HAP-1 (cell line): ENCODE data around the gene EIF3K.

ENCODE experiments used
- DNase-seq, 2 experiments: peaks; one replicate each; pipeline ENCODE4 v3.0.0-alpha.2; 2016 to 2020; ENCODE audit warnings: low spot score in 2 of 2
- H3K27me3 ChIP-seq: fragments of 250-450 bp; sonication (Bioruptor Pico); 2 replicates; pipeline ENCODE4 v1.5.1; 2020; ENCODE audit warnings: low read depth, mild to moderate bottlenecking, moderate library complexity
- H3K36me3 ChIP-seq: fragments of 250-450 bp; sonication (Bioruptor Pico); replicated peaks from 2 replicates; pipeline ENCODE4 v1.5.1; 2020; ENCODE audit warnings: mild to moderate bottlenecking
- H3K4me1 ChIP-seq: fragments of 250-450 bp; sonication (Bioruptor Pico); 2 replicates; pipeline ENCODE4 v1.5.1; 2020; ENCODE audit warnings: mild to moderate bottlenecking
- H3K4me3 ChIP-seq: fragments of 250-450 bp; sonication (Bioruptor Pico); 2 replicates; pipeline ENCODE4 v1.5.1; 2020; ENCODE audit warnings: mild to moderate bottlenecking, moderate library complexity
- H3K9me3 ChIP-seq: fragments of 250-450 bp; sonication (Bioruptor Pico); 2 replicates; pipeline ENCODE4 v1.5.1; 2020; ENCODE audit warnings: mild to moderate bottlenecking, moderate library complexity
- in situ Hi-C: fragments of 300-500 bp; cut with MboI; formaldehyde crosslinking; loops from 3 replicates; pipeline ENCODE4 v1.14.3; 2020; ENCODE audit warnings: low sequenced_read_pairs, inconsistent platforms, mixed read lengths

Gene EIF3K

DNA sequence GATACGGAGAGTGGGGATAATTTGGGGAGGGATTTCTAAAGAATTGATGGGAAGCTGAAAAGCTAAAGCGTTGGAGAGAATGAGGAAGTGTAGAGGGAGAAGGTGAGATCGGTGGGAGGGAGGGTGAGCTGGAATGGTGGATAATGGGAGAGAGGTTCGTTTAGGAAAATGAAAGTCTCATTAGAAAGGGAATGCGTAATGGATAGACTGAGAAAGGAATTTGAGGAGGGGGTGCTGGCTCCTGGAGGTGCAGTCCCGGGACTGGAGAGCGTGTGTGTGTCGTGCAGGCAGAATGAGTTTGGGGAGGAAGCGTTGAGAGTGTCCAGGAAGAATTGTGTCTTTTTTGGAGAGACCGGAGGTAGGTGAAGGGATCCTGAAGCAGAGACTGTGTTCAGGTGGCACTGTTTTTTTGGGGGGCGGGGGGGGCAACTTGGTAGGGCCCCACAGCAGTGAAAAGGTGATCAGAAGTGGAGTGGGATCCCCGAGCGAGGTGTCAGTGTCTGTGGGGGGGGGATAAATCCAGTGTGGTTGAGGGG lies 29.8 kb downstream of the EIF3K start:
- H3K4me3 ChIP-seq, result peak overlapping the region; percentile 95
- no peaks in the 10 kb centered on the region for H3K9me3 ChIP-seq
- no peaks in the 10 kb centered on the region for H3K27me3 ChIP-seq
- DNase-seq, result no peak
- in situ Hi-C loops, result loop anchor here (25.0 kb wide), 1 partner anchor 412 kb away; no protein-coding TSS in a partner anchor
- peaks cover 1% of the 10 kb centered on the region for H3K36me3 ChIP-seq
- peaks cover 39% of the 10 kb centered on the region for H3K4me1 ChIP-seq

DNA sequence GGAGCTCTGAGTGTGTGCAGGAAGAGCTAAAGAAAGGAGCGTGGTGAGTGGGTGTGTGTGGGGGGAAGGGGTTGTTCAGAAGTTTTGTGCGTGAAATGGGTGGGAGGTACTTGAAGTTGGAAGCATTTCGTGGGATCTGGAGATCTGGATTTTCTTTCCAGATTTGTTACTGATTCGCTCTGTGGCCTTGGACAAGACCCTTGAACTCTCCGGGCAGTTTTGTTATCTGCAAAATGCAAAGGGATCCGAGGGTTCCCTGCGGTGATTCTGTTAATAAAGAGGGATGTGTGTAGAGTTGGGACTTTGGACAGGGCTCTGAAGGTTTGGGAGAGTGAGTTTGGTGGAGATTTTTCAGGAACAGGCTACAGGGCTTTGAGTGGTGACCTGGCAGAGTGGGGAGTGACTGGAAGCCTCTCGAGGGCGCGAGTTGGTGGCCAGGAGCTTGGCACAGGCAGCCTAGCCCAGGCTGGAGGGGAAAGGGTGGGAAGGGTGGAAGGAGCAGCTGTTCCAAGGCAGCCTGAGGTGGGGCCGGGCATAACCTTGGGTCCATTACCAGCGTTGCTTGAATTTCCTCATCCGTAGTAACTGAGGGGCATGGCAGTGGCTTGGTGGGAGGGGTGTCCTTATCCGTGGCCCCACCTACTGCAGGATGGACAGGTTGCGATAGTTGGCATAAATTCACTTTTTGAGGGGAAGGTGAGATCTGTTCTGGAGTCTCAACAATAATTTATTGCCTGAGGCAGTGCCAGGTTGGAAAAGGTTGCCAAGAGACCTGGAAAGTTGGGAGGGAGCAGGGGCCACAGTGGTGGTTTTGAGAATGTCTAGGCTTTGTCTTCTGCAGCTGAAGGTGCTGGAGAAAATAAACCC lies 30.6 kb downstream of the EIF3K start:
- in situ Hi-C loops, result loop anchor here (25.0 kb wide), 1 partner anchor 412 kb away; no protein-coding TSS in a partner anchor
- DNase-seq, result no peak
- H3K4me1 ChIP-seq, result peaks cover 46% of the 10 kb centered on the region
- H3K36me3 ChIP-seq, result peaks cover 5% of the 10 kb centered on the region
- no peaks in the 10 kb centered on the region for H3K9me3 ChIP-seq
- H3K27me3 ChIP-seq, result no peaks in the 10 kb centered on the region
- H3K4me3 ChIP-seq, result peak overlapping the region; percentile 95

DNA sequence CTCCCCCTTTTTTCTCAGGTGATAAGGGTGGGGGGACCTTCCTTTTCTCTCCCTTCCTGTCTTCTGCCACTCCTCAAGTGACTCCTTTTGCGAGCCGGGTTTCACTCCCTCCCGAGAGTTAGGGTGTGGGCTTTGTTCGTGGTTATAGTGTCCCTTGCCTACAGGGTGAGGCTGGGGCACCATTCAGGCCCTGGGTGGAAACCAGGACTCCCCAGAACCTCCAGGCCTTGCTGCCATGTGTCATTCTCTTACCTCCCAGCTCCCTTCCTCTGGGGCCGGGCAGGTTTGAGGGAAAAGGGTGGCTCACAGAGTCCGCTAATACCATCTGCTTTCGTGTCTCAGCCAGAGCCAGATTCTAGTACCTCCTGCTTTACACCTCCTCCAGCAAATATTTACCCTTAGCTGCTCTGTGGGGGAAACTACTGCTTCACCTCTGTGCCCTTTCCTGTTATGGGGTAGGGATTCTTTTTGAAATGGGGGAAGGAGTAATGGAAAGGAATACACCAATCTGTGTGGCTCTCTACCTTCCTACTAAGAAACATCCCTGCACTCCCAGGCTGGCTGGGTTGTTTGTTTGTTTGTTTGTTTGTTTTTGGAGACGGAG lies 31.3 kb downstream of the EIF3K start:
- H3K4me1 ChIP-seq, result peaks cover 54% of the 10 kb centered on the region
- H3K4me3 ChIP-seq, result peak overlapping the region; percentile 95
- no peaks in the 10 kb centered on the region for H3K27me3 ChIP-seq
- peaks cover 5% of the 10 kb centered on the region for H3K36me3 ChIP-seq
- in situ Hi-C loops, result no loop called here
- DNase-seq, result no peak
- no peaks in the 10 kb centered on the region for H3K9me3 ChIP-seq

DNA sequence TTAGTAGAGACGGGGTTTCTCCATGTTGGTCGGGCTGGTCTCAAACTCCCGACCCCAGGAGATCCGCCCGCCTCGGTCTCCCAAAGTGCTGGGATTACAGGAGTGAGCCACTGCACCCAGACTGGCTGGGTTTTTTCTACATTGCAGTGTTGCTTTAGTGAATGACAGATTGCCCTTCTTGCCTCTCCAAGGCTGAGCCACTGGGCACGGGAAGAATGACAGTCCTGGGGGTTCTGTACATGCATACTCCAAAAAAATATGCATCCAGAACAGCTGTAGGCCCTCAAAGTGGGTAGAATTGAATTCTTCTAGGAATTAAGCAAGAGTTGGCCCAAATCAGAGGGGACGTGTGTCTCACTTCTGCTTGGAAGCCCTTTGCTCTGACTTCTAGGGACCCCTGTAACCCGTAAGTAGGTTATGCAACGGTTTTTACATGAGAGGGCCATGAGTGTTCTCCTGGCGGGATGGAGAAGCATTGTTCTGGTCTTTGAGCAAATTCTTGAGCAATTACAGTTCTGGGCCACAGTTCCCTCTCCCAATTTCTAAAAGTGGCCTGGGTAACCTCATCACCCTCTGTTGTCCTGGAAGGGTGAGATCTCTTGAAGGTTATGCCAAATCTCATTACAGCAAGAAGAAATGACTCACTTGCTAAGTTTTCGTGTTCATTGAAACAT lies 32.1 kb downstream of the EIF3K start:
- in situ Hi-C loops, result no loop called here
- Histone ChIP-seq H3K27me3 (no peaks in the 10 kb centered on the region), H3K9me3 (no peaks in the 10 kb centered on the region), H3K4me1 (peaks cover 58% of the 10 kb centered on the region), H3K4me3 (no peak overlapping the region), H3K36me3 (peaks cover 9% of the 10 kb centered on the region)
- no peak for DNase-seq

DNA sequence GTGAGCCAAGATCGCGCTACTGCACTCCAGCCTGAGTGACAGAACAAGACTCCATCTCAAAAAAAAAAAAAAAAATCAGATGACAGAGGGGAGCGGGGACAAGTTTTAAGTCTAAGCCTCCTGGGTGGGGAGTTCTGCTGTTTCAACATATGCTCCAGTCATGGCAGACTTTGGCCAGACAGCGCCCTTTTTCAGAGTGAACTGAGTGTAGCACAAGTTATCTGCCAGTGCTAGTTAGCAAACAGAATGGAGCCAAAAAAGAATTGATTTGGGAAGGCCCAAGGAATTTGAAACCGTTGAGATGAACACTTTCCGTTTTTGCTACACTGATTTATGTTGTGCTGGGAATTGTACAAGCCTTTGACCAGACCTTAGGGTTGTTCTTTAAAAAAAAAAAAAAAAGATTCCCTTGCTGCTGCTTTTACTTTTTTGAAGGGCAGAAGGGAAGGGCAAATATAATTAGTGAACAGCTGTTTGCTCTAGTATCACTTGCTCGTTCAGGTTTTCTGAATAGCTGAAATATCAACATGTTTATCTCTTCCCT lies 34.1 kb downstream of the EIF3K start:
- no peaks in the 10 kb centered on the region for H3K27me3 ChIP-seq
- H3K4me3 ChIP-seq, result no peak overlapping the region
- in situ Hi-C loops, result no loop called here
- peaks cover 9% of the 10 kb centered on the region for H3K36me3 ChIP-seq
- no peaks in the 10 kb centered on the region for H3K9me3 ChIP-seq
- peaks cover 56% of the 10 kb centered on the region for H3K4me1 ChIP-seq
- no peak for DNase-seq

DNA sequence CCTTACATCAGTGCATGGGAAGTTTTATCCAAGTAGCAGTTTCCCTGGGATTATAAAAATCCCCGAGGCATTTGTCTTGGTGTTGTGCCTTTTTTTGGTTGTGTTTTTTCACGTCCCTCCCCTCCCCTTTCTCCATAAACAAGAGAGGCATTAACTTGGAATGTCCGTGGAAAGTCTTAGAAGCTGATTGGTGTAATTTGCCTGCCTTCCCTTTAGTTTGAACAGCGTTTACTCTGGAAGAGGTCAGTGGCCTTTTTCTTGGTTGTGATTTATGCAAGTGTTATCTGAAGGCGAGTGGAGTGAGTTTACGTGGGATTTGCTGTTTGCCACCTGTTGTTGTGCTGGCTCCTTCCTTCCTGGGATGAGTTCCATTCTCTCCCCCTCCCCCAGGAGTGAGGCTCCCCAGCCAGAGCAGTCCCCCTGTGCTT lies 35.7 kb downstream of the EIF3K start:
- H3K4me3 ChIP-seq, result no peak overlapping the region
- peaks cover 9% of the 10 kb centered on the region for H3K36me3 ChIP-seq
- no peaks in the 10 kb centered on the region for H3K27me3 ChIP-seq
- in situ Hi-C loops, result no loop called here
- peak in 1 of 2 experiments; percentile 30 for DNase-seq
- H3K4me1 ChIP-seq, result peaks cover 58% of the 10 kb centered on the region
- H3K9me3 ChIP-seq, result no peaks in the 10 kb centered on the region

DNA sequence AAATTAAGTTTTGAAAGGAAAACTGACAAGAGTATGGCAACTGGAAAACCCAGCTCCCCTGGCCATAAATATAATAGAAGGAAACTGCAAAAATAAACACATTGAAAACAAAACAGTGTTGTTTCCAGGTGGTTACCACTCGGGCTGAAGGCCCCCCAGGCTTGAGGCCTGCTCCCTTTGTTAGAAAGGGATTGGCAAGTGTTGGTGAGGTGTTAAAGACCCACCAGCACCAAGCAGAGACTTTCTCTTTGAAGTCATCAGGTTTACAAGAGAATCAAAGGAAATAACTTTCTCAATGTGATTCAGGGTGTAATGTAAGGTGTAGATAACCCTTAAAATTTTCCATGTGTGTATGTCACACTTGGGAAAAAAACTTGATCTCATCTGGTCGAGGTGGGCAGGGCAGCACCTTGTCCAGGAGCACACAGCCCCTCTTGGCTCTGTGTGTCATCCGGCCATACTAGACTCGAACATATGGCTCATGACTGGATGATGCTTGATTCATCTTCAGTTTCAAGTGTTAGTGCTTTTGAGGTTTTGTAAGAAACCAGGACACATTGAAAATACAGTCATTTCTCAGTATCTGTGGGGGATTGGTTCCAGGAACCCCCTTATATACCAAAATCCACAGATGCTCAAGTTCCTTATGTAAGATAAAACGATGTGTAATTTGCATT lies 36.3 kb downstream of the EIF3K start:
- no peak overlapping the region for H3K4me3 ChIP-seq
- H3K27me3 ChIP-seq, result no peaks in the 10 kb centered on the region
- peaks cover 9% of the 10 kb centered on the region for H3K36me3 ChIP-seq
- H3K9me3 ChIP-seq, result no peaks in the 10 kb centered on the region
- in situ Hi-C loops, result no loop called here
- no peak for DNase-seq
- H3K4me1 ChIP-seq, result peaks cover 52% of the 10 kb centered on the region

DNA sequence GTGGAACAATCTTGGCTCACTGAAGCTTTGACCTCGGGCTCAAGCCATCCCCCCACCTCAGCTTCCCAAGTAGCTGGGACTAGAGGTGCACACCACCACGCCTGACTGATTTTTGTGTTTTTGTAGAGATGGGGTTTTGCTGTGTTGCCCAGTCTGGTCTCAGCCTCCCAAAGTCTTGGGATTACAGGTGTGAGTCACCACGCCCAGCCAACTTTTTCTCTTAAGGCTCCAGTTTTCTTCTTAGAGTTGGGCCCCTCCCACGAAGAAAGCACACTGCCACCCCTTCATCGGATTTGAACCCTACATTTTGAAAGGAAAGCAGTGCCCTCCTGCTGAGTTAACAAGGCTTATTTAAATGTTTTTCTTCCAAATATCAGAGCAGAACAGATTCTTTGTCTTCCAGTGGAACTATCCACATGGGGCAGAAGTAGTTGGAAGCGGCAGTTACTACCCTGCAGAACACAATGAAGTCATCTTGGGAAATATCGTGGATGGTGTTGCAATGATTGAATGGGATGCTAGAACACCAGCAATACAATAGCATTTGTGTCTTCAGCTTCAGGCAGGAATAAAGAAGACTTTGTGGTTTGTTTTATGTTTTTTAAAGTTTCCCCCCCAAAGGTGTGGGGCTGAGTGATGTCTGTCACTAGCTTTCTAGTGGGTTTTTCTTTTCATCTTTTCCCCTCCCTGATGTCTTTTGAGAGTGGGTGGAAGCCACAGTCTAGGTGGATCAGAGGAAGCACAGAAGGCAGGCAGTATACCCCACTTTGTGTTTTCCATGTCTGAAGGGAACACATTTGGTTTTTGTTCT lies 37.4 kb downstream of the EIF3K start:
- Histone ChIP-seq H3K27me3 (no peaks in the 10 kb centered on the region), H3K4me3 (no peak overlapping the region), H3K4me1 (peaks cover 43% of the 10 kb centered on the region), H3K36me3 (peaks cover 16% of the 10 kb centered on the region), H3K9me3 (no peaks in the 10 kb centered on the region)
- in situ Hi-C loops, result no loop called here
- DNase-seq, result no peak

DNA sequence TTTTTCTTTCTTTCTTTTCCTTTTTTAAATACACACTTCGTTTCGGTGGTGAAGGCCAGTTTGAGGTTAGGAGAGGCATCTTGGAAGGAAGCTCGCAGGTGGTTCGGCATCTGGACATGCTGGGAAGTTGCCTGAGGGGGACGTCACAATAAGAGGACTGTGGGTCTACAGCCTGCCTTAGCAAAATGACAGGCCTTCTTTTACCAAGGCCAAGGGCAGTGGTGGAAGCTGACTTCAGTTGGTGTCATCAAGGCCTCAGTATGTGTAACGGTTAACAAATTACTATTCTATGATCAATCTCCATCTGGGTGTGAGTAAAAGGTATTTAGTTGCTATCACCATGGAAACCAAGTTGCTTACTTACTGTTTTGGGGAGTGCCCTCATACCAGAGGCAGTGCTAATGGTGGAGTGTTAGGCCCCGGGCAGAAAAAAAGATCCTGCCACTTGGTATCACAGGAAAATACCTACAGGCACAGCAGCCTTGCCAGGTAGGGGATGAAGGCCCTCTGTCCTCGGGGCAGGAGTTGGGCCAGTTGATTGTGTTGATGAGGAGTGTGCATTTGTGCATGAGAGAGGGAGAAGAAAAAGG lies 38.7 kb downstream of the EIF3K start:
- H3K4me1 ChIP-seq, result peaks cover 32% of the 10 kb centered on the region
- peak in 1 of 2 experiments; percentile 24 for DNase-seq
- in situ Hi-C loops, result no loop called here
- no peak overlapping the region for H3K4me3 ChIP-seq
- peaks cover 16% of the 10 kb centered on the region for H3K36me3 ChIP-seq
- H3K9me3 ChIP-seq, result no peaks in the 10 kb centered on the region
- H3K27me3 ChIP-seq, result no peaks in the 10 kb centered on the region

DNA sequence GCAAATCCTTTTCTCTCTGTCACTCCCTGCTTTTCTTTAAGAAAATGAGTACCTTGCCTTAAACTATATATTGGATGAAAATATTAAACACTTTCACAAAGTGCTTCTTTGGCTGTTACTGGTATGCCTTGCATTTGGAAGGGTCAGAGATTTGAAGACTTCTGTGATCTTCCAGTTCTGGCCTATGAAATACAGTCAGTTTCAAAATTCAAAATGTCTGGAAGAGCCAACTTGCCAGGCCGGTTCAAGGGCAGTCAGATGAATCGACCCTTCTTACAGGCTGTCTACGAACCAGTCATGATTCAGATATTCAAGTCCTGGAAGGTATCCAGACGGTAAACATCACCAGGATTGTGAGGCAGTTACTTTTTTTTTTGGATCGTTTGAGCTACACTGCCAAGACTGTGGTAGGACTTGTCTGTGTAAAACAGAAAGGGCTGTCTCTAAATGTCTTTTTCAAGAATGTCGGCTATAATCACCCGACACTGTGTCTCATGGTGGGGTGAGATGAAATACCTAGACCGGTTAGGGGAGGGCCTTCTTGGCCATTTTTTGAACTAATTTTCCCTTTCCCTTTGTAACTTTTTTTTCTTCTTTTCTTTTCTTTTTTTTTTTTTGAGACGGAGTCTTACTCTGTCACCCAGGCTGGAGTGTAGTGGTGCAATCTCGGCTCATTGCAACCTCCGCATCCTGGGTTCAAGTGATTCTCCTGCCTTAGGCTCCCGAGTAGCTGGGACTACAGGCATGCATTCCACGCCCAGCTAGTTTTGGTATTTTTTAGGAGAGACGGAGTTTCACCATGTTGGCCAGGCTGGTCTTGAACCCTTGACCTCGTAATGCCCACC lies 39.7 kb downstream of the EIF3K start:
- peaks cover 25% of the 10 kb centered on the region for H3K4me1 ChIP-seq
- no peaks in the 10 kb centered on the region for H3K27me3 ChIP-seq
- no peaks in the 10 kb centered on the region for H3K9me3 ChIP-seq
- H3K4me3 ChIP-seq, result no peak overlapping the region
- in situ Hi-C loops, result no loop called here
- peaks cover 16% of the 10 kb centered on the region for H3K36me3 ChIP-seq
- no peak for DNase-seq

DNA sequence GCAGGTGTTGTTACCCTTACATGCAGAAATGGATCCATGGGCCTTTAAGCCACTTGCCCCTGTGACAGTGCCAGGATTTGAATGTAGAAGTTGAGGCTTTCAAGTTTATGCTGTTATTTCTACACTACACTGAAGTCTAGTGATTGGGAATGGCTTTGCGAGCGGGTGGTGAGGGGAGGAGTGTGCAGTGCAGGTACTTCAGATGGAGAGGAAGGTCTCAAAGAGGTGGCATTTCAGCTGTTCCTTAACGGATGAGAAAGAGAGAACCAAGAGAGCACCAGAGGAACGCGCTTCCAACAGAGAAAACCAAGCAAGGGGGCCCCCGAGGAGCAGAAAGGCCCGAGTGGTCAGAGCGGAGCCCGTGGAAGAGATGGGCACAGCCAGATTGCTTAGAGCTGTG lies 41.7 kb downstream of the EIF3K start:
- Histone ChIP-seq H3K9me3 (no peaks in the 10 kb centered on the region), H3K4me1 (peaks cover 9% of the 10 kb centered on the region), H3K4me3 (no peak overlapping the region), H3K36me3 (peaks cover 8% of the 10 kb centered on the region), H3K27me3 (no peaks in the 10 kb centered on the region)
- DNase-seq, result no peak
- in situ Hi-C loops, result no loop called here

DNA sequence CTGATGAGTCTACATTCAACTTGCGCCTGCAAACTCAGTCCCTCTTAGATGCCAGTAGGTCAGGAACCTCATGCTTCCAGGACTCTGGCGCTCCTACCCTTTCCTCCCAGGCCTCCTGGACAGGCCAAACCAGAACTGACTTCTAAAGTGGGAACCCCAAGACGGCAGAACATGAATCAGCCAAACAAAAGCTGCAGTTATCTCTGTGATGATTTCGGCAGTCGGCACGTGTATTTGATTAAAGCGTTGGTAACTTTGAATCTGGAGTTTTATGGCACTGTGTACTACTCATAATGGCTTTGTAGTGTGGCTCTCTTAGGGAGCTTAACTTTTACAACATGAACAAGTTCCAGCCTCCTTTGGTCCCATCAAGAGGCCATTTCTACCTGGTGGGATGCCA lies 42.1 kb downstream of the EIF3K start:
- no peak for DNase-seq
- no peak overlapping the region for H3K4me3 ChIP-seq
- peaks cover 13% of the 10 kb centered on the region for H3K4me1 ChIP-seq
- in situ Hi-C loops, result no loop called here
- H3K27me3 ChIP-seq, result no peaks in the 10 kb centered on the region
- peaks cover 8% of the 10 kb centered on the region for H3K36me3 ChIP-seq
- no peaks in the 10 kb centered on the region for H3K9me3 ChIP-seq
